WTC11 (cell line): ENCODE data around the gene TLR5. TPM values are rescaled to one million over a fixed set of nuclear protein-coding genes. Genes with fewer than 3 reads are reported as not detected.

ENCODE experiments used
- ATAC-seq: fragments of 200-7000 bp; cut with Tn5 transposase; 2 replicates; pipeline ENCODE4 v1.10.0; 2021; ENCODE audit warnings: mild to moderate bottlenecking, moderate library complexity
- CTCF ChIA-PET: fragments of 300-600 bp; sonication (Branson Sonifier 250); formaldehyde crosslinking; loops from one replicate; lab custom pipeline; 2021; ENCODE audit warnings: antibody characterized with exemption; lab: Charles Lee
- POLR2A ChIA-PET: fragments of 350-600 bp; sonication (Branson Sonifier 250); formaldehyde crosslinking; loops from one replicate; lab custom pipeline; 2021; ENCODE audit warnings: antibody characterized with exemption; lab: Charles Lee
- DNase-seq: peaks from one replicate; pipeline ENCODE4 v3.0.0; 2021; ENCODE audit warnings: low spot score
- H3K27ac Mint-ChIP-seq: 2 replicates; pipeline ENCODE4 v1.8.0; 2021; ENCODE audit warnings: mixed read lengths
- H3K27me3 Mint-ChIP-seq: 2 replicates; pipeline ENCODE4 v1.8.0; 2021; ENCODE audit warnings: low read depth, mild to moderate bottlenecking, moderate library complexity, mixed read lengths
- H3K36me3 Mint-ChIP-seq: 2 replicates; pipeline ENCODE4 v1.8.0; 2021; ENCODE audit warnings: mixed read lengths
- H3K4me1 Mint-ChIP-seq: 2 replicates; pipeline ENCODE4 v1.8.0; 2022; ENCODE audit warnings: mixed read lengths
- H3K4me3 Mint-ChIP-seq: 2 replicates; pipeline ENCODE4 v1.8.0; 2021; ENCODE audit warnings: mild to moderate bottlenecking, moderate library complexity, mixed read lengths
- H3K9me3 Mint-ChIP-seq: 2 replicates; pipeline ENCODE4 v1.8.0; 2021; ENCODE audit warnings: mixed read lengths
- ARID4B ChIP-seq: sonication (generic); formaldehyde crosslinking; IDR thresholded peaks from 2 replicates; pipeline ENCODE4 v1.8.0; 2023; ENCODE audit warnings: missing genetic modification reagents, mild to moderate bottlenecking, borderline replicate concordance
- E2F5 ChIP-seq: sonication (generic); formaldehyde crosslinking; IDR thresholded peaks from 2 replicates; pipeline ENCODE4 v1.8.1; 2022; ENCODE audit warnings: mild to moderate bottlenecking, moderate library complexity, missing genetic modification reagents
- ELF4 ChIP-seq: sonication (generic); formaldehyde crosslinking; IDR thresholded peaks from 2 replicates; pipeline ENCODE4 v1.8.1; 2022; ENCODE audit warnings: low read depth, mild to moderate bottlenecking, moderate library complexity, missing genetic modification reagents
- NFATC4 ChIP-seq: fragments of 250-450 bp; sonication (Bioruptor Pico); IDR thresholded peaks from 2 replicates; pipeline ENCODE4 v1.9.0; 2021; ENCODE audit warnings: mild to moderate bottlenecking
- NFE2L1 ChIP-seq: sonication (generic); formaldehyde crosslinking; IDR thresholded peaks from 2 replicates; pipeline ENCODE4 v1.8.1; 2023; ENCODE audit warnings: missing genetic modification reagents
- NFYB ChIP-seq: sonication (generic); formaldehyde crosslinking; conservative IDR thresholded peaks from 2 replicates; pipeline ENCODE4 v1.8.0; 2022; ENCODE audit warnings: low read depth, missing genetic modification reagents
- NR2C2 ChIP-seq: sonication (generic); formaldehyde crosslinking; IDR thresholded peaks from 2 replicates; pipeline ENCODE4 v1.8.0; 2022; ENCODE audit warnings: mild to moderate bottlenecking, missing genetic modification reagents
- SOX15 ChIP-seq: fragments of 250-450 bp; sonication (Bioruptor Pico); IDR thresholded peaks from 2 replicates; pipeline ENCODE4 v1.9.0; 2021; ENCODE audit warnings: mild to moderate bottlenecking
- SP1 ChIP-seq: sonication (generic); formaldehyde crosslinking; conservative IDR thresholded peaks from 2 replicates; pipeline ENCODE4 v1.8.1; 2022; ENCODE audit warnings: missing genetic modification reagents
- STAT6 ChIP-seq: sonication (generic); formaldehyde crosslinking; conservative IDR thresholded peaks from 2 replicates; pipeline ENCODE4 v1.8.1; 2023; ENCODE audit warnings: mild to moderate bottlenecking, low read depth, missing genetic modification reagents, moderate library complexity
- TEAD1 ChIP-seq: sonication (generic); formaldehyde crosslinking; IDR thresholded peaks from 2 replicates; pipeline ENCODE4 v1.8.0; 2022; ENCODE audit warnings: mild to moderate bottlenecking, missing genetic modification reagents
- ZNF232 ChIP-seq: sonication (generic); formaldehyde crosslinking; IDR thresholded peaks from 2 replicates; pipeline ENCODE4 v1.8.0; 2022; ENCODE audit warnings: mild to moderate bottlenecking, missing genetic modification reagents
- ZNF317 ChIP-seq: sonication (generic); formaldehyde crosslinking; IDR thresholded peaks from 2 replicates; pipeline ENCODE4 v1.8.1; 2023; ENCODE audit warnings: low read depth, mild to moderate bottlenecking, moderate library complexity, missing genetic modification reagents, borderline replicate concordance
- ZNF416 ChIP-seq: fragments of 250-450 bp; sonication (Bioruptor Pico); IDR thresholded peaks from 2 replicates; pipeline ENCODE4 v1.9.0; 2021; ENCODE audit warnings: mild to moderate bottlenecking, inconsistent platforms
- total RNA-seq: library from RNA; stranded (reverse); gene quantifications from 3 replicates; pipeline ENCODE4 v1.2.3, GENCODE V29; 2021
- TF ChIP-seq, protein P1 (sequence below): fragments of 250-450 bp; sonication (Bioruptor Pico); IDR thresholded peaks from 2 replicates; pipeline ENCODE4 v1.8.0; 2021; ENCODE audit warnings: mild to moderate bottlenecking
- TF ChIP-seq, protein P2 (sequence below): sonication (generic); formaldehyde crosslinking; IDR thresholded peaks from 2 replicates; pipeline ENCODE4 v1.8.1; 2023; ENCODE audit warnings: mild to moderate bottlenecking, missing genetic modification reagents
- TF ChIP-seq, protein P3 (sequence below): fragments of 250-450 bp; sonication (Bioruptor Pico); IDR thresholded peaks from 2 replicates; pipeline ENCODE4 v1.9.0; 2021; ENCODE audit warnings: mild to moderate bottlenecking
- TF ChIP-seq, protein P4 (sequence below): fragments of 250-450 bp; sonication (Bioruptor Pico); IDR thresholded peaks from 2 replicates; pipeline ENCODE4 v1.9.0; 2021; ENCODE audit warnings: moderate library complexity, mild to moderate bottlenecking, inconsistent platforms, borderline replicate concordance
- TF ChIP-seq, protein P5 (sequence below): sonication (generic); formaldehyde crosslinking; IDR thresholded peaks from 2 replicates; pipeline ENCODE4 v1.8.1; 2023; ENCODE audit warnings: mild to moderate bottlenecking, moderate library complexity, missing genetic modification reagents

Gene TLR5
- total RNA-seq, 1 experiment from 2014 or later = 0.46 TPM

DNA sequence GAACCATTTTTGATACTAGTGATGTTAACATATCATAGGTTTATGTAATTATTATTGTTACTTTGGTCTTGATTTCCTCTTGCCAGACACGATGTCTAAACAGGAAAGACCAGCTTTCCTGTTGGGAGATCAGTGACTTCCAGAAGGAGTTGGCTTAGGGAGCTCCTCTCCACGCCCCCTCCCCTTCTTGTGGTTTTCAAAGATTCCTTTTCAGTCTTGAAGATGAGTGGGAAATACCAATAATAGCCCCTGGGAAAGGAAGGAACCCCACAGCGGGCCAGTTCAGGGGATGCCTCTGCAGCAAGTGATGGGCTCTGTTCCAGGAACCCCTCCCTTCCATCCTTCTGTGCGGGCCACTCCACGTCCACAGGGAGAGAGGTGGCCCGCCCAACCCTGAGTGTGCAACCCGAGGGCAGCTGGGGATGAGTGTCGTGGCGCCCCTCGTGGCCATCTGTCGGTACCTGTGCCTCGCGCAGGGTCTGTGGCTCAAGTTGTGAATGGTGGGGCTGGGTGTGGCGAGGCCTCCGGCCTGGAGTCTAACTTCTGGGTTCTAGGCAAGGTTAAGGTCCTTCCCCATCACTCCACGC is 65.7 kb downstream of the TLR5 start (continued):
- TF ChIP-seq NFATC4 (CRISPR knock-in tag) (no peak), ARID4B (CRISPR knock-in tag) (no peak), ELF4 (CRISPR knock-in tag) (no peak)

- H3K36me3 Mint-ChIP-seq = no peaks in the 10 kb centered on the region
- ATAC-seq (no peak), DNase-seq (no peak)
- TF ChIP-seq, protein P1, sequence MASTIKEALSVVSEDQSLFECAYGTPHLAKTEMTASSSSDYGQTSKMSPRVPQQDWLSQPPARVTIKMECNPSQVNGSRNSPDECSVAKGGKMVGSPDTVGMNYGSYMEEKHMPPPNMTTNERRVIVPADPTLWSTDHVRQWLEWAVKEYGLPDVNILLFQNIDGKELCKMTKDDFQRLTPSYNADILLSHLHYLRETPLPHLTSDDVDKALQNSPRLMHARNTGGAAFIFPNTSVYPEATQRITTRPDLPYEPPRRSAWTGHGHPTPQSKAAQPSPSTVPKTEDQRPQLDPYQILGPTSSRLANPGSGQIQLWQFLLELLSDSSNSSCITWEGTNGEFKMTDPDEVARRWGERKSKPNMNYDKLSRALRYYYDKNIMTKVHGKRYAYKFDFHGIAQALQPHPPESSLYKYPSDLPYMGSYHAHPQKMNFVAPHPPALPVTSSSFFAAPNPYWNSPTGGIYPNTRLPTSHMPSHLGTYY (CRISPR knock-in tag) = no peak
- H3K4me1 Mint-ChIP-seq = peaks cover 50% of the 10 kb centered on the region
- ChIA-PET POLR2A (no interaction called here), CTCF (interaction anchor here (1.1 to 5.4 kb wide), 3 partner anchors 13 to 281 kb away, joined by 4 to 32 read pairs (median 4); no protein-coding TSS in a partner anchor)
- H3K27ac Mint-ChIP-seq = no peak overlapping the region
- peaks cover 58% of the 10 kb centered on the region for H3K27me3 Mint-ChIP-seq
- H3K4me3 Mint-ChIP-seq = no peak overlapping the region
- H3K9me3 Mint-ChIP-seq = no peaks in the 10 kb centered on the region
These were observed 66.7 kb downstream of the TLR5 start for GRCh38 chr1:223076362-223076761.

DNA sequence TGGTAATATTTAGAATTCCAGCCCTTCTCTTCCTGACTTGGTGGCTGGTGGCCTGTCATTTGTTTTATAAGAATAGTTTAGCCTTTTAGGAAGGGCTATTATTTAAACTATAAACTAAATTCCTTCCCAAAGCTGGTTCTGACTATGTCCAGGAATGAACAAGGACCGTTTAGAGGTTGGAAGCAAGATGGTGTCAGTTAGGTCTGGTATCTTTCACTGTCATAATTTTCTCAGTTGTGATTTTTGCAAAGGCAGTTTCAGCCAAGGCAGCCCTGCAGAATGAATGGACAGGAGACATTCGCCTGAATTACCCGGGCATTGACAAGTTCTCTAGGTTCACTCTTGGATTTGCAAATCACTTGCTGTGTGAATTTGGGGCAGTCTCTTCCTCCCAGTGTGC is 67.2 kb downstream of the TLR5 start:
- H3K4me1 Mint-ChIP-seq = peaks cover 50% of the 10 kb centered on the region
- ATAC-seq = no peak
- H3K9me3 Mint-ChIP-seq = no peaks in the 10 kb centered on the region
- ChIA-PET CTCF (interaction anchor here (5.4 kb wide), 1 partner anchor 14 kb away, joined by 32 read pairs; no protein-coding TSS in a partner anchor), POLR2A (no interaction called here)
- no peak for DNase-seq
- no peak overlapping the region for H3K4me3 Mint-ChIP-seq
- H3K36me3 Mint-ChIP-seq = no peaks in the 10 kb centered on the region
- no peak overlapping the region for H3K27ac Mint-ChIP-seq
- H3K27me3 Mint-ChIP-seq = peaks cover 62% of the 10 kb centered on the region
- TF ChIP-seq ZNF416 (no peak), NFYB (no peak), TEAD1 (CRISPR knock-in tag) (no peak), NFE2L1 (CRISPR knock-in tag) (no peak), ZNF317 (CRISPR knock-in tag) (no peak), SP1 (CRISPR knock-in tag) (no peak), E2F5 (CRISPR knock-in tag) (no peak), STAT6 (CRISPR knock-in tag) (no peak), NR2C2 (CRISPR knock-in tag) (no peak), ZNF232 (CRISPR knock-in tag) (no peak), SOX15 (no peak)
- TF ChIP-seq, protein P2, sequence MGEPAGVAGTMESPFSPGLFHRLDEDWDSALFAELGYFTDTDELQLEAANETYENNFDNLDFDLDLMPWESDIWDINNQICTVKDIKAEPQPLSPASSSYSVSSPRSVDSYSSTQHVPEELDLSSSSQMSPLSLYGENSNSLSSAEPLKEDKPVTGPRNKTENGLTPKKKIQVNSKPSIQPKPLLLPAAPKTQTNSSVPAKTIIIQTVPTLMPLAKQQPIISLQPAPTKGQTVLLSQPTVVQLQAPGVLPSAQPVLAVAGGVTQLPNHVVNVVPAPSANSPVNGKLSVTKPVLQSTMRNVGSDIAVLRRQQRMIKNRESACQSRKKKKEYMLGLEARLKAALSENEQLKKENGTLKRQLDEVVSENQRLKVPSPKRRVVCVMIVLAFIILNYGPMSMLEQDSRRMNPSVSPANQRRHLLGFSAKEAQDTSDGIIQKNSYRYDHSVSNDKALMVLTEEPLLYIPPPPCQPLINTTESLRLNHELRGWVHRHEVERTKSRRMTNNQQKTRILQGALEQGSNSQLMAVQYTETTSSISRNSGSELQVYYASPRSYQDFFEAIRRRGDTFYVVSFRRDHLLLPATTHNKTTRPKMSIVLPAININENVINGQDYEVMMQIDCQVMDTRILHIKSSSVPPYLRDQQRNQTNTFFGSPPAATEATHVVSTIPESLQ = no peak
- TF ChIP-seq, protein P3, sequence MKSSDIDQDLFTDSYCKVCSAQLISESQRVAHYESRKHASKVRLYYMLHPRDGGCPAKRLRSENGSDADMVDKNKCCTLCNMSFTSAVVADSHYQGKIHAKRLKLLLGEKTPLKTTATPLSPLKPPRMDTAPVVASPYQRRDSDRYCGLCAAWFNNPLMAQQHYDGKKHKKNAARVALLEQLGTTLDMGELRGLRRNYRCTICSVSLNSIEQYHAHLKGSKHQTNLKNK = no peak
- TF ChIP-seq, protein P4, sequence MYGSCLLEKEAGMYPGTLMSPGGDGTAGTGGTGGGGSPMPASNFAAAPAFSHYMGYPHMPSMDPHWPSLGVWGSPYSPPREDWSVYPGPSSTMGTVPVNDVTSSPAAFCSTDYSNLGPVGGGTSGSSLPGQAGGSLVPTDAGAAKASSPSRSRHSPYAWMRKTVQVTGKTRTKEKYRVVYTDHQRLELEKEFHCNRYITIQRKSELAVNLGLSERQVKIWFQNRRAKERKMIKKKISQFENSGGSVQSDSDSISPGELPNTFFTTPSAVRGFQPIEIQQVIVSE (CRISPR knock-in tag) = no peak
- TF ChIP-seq, protein P5, sequence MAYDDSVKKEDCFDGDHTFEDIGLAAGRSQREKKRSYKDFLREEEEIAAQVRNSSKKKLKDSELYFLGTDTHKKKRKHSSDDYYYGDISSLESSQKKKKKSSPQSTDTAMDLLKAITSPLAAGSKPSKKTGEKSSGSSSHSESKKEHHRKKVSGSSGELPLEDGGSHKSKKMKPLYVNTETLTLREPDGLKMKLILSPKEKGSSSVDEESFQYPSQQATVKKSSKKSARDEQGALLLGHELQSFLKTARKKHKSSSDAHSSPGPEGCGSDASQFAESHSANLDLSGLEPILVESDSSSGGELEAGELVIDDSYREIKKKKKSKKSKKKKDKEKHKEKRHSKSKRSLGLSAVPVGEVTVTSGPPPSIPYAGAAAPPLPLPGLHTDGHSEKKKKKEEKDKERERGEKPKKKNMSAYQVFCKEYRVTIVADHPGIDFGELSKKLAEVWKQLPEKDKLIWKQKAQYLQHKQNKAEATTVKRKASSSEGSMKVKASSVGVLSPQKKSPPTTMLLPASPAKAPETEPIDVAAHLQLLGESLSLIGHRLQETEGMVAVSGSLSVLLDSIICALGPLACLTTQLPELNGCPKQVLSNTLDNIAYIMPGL = no peak
